Renal pelvis (tissue), 4 donors: ENCODE data around the gene CERS6. TPM values are rescaled to one million over a fixed set of nuclear protein-coding genes. Genes with fewer than 3 reads are reported as not detected.
"Not testable (repeated sequence)": the region's sequence is repeated elsewhere in the genome, so short reads cannot be mapped to it uniquely, and the experiment has no call there.

Experiments used
- DNase-seq: peaks from one replicate; pipeline ENCODE4 v3.0.0-alpha.2; 2013
- polyA plus RNA-seq, 3 donors: library from polyadenylated mRNA; unstranded; fragments of 120-200 nt; gene quantifications; one replicate each; pipeline ENCODE4 v1.2.1, GENCODE V29; 2013; ENCODE audit not compliant: insufficient read length in 3 of 3

The CERS6 gene
- polyA plus RNA-seq, 3 donors, result 41.8 to 44.3 (median 43.9) TPM

DNA sequence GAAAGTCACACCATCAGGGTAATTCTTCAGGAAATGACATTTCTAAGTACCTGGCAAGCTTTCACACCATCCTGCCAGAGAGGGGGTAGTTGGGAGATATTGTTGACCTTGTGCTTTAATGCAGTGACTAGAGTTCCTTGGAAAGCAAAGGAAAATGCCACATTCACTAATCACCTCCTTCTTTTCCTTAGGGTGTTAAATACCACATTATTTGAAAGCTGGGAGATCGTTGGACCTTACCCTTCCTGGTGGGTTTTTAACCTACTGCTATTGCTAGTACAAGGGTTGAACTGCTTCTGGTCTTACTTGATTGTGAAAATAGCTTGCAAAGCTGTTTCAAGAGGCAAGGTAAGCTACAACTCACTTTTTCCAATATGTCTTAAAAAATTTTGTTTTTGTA is 309.3 kb downstream of the CERS6 start:
- DNase-seq, result no peak

DNA sequence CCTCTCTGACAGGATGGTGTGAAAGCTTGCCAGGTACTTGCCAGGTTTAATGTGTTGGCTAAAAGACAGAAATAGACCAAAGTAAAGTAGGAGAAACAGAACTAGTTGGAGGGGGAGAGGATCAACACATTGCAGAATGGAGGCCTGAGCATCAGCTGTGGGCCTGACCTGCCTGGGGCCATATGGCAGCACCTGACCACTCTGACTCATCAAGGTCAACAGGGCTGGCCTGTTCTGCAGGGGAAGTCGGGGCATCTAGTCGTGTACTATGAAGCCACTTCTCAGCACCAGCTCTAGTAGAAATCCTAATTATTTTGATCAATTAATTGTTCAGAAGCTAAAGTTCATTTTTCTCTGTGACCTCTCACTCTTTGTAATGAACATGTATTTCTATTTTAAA is 310.5 kb downstream of the CERS6 start:
- no peak for DNase-seq

DNA sequence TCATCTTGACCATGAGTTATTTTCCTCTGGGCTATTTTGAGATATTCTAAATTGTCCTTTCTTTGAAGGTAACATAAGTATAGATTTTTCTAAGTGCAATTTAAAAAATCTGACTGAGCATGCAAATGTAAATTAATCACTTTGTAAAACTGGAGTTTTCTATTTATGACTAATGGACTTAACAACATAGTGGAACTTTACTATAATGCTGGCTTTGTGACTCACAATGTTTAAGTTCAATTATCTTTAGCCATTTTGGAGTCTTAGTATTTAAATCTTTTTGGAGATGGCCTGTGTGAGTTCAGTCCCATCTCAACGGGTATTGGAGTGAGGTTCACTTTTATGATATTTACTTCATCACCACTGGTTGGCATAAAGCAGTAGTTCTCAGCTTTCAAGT is 311.2 kb downstream of the CERS6 start:
- no peak for DNase-seq

DNA sequence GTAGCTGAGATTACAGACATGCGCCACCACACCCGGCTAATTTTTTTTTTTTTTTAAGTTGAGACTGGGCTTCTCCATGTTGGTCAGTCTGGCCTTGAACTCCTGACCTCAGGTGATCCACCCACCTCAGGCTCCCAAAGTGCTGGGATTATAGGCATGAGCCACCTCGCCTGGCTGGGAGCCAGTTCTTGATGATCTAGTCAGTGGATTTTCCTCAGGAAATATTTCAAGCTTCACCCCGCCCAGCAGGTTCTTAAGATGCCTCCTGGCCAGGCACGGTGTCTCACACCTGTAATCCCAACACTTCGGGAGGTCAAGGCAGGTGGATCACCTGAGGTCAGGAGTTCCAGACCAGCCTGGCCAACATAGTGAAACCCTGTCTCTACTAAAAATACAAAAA is 312.3 kb downstream of the CERS6 start:
- not testable (repeated sequence) for DNase-seq

DNA sequence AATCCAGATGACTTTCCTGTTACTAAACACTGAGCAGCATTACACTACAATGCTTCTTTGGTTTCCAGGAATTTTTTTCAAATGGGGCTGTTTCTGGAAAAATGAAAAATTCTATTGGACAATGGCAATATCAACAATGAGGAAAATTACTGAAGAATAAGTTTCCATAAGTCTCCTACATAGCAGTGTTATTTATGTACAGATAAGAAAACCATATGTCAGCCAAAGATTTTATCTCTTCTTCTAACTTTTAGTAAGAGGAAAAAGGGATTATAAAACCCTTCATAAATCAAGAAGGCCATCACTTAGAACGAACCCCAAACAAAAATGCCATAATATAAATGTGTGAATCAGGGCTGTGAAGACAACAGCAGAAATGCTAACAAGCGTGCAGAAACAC is 314.7 kb downstream of the CERS6 start:
- no peak for DNase-seq

DNA sequence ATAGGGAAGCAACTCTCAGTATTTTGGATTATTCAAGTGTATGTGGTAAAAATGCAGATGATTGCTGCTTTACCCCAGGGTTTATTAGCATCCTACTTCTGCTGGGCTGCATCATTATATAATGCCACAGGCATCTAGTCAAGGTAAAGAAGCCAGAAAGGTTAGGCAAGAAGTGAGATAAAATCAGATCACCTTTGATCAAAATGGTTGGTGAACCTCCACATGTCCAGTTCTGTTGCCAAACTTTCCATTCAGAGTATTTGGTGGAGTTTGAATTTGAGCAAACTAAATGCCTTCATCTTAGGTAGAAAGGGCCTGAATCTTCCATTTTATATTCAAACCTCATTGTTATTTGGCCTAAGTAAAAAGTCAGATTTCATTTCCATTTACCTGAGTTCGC is 316.6 kb downstream of the CERS6 start:
- no peak for DNase-seq

DNA sequence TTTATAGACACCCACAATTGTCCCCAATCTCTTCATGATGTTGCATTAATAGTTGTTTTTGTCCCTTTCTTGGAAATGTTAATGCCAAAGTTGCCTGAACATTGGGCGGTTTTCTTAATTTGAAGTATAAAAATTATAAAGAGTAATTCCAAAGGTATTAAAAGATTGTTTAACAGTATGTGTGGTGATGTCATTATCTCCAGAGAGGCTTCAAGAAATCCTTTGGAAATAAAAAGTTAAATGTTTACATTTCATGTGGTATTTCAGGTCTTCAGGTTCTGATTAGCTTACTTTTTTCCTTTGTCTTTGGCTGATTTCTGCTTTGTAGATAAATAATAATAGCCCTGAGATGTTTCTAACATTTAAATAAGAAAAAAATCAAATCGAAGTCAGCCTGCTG is 317.1 kb downstream of the CERS6 start:
- DNase-seq, result no peak

DNA sequence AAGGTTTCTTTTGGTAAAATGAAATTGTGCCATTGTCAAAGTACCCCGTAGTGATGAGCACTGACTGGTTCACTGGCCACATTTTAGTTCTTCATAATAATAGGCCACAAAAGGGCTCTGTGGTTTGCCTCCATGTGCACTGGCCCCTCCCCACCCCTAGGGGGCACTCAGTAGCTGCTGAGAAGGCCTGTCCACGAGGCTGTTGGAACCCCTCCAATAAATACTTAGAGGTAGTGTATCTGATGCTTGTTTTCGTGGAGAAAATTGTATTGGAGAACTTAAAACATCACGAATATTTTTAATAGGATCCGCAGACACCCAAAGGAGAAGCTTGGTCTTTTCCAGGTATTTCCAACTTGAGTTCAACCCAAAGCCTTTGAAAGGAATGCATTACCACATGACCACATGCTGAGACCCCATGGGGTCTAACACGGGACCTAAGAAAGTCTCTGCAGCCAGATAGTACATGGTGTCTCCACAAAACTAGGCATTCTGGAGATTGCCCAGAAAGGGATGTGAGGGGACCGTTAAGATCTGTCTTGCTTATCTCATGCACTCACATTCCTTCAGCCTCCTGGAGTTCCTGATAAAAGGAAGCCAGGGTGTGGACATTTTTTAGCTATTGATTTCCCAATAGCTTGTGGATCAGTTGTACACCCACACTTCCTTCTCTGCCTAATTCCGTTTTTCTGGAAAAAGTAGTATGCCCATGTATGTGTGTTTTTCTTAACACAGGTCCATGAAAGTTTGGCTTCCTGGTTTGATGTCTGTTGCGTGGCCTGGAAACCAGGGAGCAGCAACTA is 317.8 kb downstream of the CERS6 start:
- DNase-seq, result no peak

DNA sequence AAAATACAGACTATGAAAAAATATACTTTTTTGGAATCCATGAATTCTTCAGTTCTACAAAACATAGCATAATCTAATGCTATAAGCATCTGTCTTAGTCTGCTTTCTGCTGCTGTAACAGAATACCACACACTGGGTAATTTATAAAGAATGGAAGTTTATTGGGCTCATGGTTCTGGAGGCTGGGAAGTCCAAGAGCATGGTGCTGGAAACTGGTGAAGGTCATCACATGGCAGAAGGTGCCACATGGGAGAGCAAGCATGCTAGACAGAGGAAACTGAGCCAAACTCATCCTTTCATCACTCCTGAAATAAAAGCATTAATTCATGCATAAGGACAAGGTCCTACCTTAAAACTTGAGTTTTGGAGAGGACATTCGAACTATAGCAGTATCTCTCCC is 319.8 kb downstream of the CERS6 start:
- no peak for DNase-seq

DNA sequence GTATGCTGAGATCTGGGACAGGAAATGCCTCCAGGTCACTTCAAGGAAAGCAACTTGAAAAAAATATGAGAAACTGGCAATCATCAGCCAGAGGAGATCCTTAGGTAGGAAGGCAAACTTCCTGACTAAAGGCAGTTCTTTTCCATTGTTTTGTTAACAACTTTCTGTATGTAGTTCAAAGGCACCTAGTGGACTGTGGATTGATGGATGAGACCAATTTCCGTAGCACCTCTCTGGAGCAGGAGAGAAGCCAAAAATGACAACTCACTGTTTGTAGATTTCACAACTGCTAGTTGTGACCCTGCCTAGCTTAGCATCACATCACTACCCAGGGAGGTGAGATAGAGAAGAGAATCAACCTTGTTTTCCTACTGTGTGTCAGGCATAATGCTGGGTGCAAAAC is 324.6 kb downstream of the CERS6 start:
- no peak for DNase-seq

DNA sequence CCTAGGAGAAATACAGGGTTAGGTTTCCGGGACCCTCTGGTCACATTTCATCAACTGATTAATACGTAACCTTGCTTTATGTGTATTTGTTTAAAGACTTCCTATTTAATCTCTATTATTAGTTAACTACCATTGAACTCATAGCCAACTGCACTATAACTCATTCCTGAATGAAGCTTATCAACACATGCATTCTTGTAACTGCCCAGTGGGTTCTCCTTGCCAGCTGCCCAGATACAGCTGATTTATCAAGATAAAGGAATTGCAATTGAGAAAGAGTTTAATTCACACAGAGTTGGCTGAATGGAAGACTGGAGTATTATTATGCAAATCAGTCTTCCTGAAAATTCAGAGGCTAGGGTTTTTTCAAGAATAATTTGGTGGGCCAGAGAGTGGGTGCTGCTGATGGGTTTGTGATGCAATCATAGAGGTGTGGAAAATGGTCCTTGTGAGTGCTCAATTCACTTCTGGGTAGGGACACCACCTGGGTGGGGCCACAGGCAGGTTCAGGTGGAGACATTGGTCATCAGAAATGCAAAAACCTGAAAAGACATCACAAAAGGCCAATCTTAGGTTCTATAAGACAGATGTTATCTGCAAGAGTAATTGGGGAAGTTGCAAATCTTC is 325.2 kb downstream of the CERS6 start:
- no peak for DNase-seq

DNA sequence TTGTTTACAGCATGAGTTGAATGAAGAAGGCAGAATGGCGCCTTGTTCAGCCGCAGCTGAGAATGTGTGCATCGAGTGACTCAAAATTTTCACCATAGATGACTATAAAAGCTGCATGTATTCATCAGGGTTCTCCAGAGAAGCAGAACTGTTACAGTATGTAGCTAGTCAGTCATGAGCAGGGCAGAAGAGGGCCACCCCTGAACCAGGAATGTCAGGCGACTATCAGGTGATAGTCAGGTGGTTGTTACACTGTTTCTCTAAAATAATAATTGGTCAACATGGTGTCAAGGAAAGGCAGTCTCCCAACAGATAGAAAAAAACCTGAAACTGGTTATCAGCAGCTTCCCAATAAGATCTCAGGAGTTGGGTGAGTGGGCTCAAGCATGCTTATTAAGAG is 326.2 kb downstream of the CERS6 start:
- no peak for DNase-seq

DNA sequence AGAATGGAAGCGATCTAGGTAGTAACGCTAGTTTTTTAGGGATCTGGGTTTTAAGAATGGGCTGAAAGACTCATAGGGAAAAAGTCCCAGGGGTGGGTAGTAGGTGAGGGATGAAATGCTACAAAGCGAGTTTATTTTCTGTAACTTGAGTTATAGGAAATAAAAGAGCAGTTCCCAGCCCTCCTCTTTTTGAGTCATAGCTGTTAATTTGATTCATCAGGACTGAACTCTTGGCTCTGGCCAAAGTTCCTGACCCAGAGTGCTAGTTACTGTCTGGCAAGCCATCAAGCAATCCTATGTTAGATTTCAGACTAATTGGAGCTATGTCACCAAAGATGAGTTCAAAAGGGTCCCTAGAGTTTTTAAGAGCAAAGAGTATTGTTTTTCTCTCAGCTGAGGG is 328.9 kb downstream of the CERS6 start:
- DNase-seq, result no peak

DNA sequence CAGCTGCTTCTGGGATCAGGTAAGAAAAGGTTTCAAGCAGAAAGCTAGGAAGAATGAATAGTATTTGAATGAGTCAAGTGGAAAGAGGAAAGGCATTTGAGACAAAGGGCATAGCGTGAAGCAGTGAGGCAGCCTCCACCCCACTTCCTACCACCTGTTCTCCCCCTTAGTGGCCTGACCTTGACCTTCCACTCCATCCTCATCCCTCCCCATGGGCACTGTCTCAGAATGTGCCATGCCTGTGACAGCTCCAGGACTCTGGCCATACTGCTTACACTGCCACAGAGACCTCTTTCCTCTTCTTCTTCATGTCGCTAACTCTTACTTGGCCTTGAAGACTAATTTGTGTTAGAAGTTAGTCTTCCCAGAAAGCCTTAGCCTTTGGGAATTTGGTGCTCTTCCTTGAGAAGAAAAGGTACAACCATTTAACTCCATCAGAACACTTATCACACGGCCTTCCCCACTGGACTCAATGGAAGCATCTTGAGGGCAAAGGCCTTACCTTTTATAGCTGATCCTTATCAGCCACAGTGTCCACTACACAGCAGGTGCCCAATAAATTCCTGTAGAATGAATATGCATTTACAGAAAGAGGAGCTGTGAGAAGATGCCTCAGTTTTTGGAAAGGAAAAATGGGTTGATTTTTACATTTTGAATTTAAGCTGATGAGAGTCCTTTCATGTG is 331.2 kb downstream of the CERS6 start:
- DNase-seq, result no peak

DNA sequence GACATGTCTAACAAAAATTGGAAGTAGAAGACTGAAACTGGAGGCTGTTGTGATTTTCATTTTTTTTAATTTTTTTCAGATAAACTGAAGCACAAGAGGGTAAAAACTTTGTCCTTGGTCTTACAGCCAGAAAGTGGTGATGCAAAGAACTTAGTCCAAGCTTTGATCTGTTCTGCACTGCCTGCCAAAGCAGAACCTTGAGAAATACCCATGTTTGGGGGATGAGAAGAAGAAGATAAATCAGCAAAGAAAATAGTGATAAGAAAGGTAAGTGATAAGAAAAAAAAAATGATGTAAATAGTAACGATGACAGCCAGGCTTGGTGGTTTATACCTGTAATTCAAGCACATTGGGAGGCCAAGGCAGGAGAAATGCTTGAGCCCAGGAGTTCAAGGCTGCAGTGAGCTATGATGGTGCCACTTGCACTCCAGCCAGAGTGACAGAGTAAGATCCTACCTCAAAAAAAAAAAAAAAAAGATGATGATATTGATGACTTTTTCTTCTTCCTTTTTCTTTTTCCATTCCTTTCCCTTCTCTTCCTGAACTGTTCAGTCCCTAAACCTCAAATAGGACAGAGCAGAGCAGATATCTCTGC is 331.8 kb downstream of the CERS6 start:
- no peak for DNase-seq

DNA sequence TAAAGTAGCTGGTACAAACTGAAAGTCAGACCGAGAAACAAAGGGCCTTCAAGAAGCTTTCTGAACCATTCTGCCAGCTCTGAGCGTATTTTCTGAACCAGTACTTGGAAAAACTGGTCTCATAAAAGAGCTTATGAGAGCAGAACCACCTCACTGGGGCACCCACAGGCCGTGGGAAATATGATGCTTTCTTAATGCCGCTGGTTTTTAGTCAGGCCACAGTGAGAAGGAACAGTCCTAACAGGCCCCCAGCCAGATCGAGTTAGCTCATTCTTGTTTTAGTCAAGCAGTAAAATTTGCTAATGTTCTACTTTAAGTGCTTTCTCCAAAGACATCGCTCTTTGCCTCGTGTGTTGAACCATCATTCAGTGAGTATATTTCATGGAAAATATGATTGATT is 333.7 kb downstream of the CERS6 start:
- no peak for DNase-seq

DNA sequence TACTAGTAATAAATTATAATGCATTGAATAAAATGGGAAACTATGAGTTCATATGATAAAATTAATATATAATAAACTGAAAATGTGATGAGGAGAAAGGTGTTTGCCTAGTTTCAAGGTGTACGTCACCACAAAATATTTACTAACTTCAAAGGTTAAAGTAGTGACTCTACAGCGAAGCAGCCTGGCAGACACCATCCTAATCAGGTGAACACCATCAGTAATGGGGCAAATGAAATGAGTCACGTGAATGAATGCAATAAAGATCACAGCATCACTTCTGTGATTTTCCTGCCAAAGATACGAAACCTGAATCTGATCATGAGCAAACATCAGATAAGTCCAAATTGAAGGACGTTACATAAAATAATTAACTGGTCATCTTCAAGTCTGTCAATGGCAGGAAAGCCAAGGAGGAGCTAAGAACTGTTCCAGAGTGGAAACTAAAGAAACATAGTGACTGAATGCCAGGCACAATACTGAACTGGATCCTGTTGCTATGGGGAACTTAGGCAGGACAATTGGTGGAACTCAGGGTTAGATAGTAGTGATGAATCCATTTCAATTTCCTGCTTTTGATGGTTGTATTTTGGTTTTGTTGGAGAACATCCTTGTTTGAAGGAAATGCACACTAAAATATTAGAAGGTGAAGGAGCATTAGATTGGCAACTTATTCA is 334.3 kb downstream of the CERS6 start:
- DNase-seq, result no peak

DNA sequence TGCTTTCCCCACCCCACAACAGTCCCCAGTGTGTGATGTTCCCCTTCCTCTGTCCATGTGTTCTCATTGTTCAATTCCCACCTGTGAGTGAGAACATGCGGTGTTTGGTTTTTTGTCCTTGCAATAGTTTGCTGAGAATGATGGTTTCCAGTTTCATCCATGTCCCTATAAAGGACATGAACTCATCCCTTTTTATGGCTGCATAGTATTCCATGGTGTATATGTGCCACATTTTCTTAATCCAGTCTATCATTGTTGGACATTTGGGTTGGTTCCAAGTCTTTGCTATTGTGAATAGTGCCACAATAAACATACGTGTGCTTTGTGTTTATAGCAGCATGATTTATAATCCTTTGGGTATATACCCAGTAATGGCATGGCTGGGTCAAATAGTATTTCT is 335.1 kb downstream of the CERS6 start:
- DNase-seq, result not testable (repeated sequence)

DNA sequence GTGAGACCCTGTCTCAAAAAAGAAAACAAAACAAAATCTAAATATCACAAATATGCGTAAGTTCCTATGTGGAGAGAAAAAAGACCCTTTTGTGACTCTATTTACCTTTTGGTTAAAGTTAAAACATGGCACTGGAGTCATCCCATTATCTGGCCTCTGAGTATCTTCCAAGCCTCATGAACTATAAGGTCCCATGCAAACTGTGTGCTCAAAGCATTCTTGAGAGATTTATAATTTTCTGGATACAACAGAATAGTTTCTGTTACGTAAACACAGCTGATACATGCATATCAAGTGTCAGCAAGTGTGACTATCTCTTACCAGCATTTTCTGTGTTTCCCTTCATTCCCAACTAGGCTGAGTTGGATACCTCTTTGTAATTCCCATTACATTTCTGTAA is 337.5 kb downstream of the CERS6 start:
- DNase-seq, result no peak

DNA sequence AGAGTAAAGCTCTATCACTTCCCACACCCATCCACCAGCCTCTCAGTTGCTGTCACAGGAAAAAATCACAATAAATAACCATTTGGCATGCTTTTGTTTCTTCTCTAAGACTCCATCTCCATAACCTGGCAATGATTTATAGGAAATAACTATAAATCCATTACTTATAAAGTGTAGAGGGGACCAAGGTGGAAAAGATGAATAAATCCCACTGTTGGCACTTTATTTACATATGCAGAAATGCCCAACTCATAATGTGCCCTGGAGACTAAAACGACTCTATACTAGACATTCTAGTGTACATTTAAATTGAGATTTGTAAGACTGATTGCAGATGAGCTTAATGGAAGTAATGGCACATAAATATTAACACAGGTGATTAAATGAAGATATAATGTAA is 338.9 kb downstream of the CERS6 start:
- DNase-seq, result no peak

DNA sequence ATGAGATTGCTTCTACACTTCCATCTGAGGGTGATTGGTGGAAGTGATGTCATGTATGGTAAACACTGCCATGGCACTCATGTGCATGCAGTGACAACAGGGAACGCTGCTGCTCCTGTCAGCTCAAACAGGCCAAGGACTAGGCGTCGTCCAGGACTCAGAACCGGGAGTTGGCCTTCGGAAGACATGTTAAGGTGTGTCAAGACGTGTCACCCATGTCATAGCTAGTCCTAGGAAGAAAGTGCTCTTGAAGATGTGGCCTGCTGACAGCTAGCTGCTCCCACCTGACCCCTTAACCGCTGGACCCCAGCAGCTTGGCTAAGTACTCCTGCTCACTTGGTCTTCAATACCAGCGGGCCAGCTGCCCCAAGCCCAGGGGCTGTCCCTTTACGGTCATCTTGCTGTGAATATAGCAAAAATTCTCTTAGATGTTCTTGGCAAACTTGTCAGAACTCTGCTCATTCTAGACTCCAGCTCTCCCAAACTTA is 340.1 kb downstream of the CERS6 start:
- DNase-seq, result no peak
